Skeletal muscle tissue (tissue), 4 donors: ENCODE measurements around the gene ST3GAL6. TPM values are rescaled to one million over a fixed set of nuclear protein-coding genes. Genes with fewer than 3 reads are reported as not detected.

Experiments
- H3K27ac ChIP-seq: one replicate; pipeline ENCODE4 v1.7.0; 2013; ENCODE audit warnings: mild to moderate bottlenecking, low read depth, low read length, inconsistent platforms
- H3K27me3 ChIP-seq, 3 donors: one replicate each; pipeline ENCODE4 v1.7.0; 2013; ENCODE audit warnings: low read length in 3 of 3; ENCODE audit not compliant: control insufficient read depth in 3 of 3, insufficient read depth in 3 of 3
- H3K36me3 ChIP-seq, 3 donors: one replicate each; pipeline ENCODE4 v1.7.0; 2013; ENCODE audit warnings: low read length in 3 of 3; ENCODE audit not compliant: control insufficient read depth in 3 of 3, insufficient read depth in 3 of 3
- H3K4me1 ChIP-seq, 3 donors: one replicate each; pipeline ENCODE4 v1.7.0; 2013; ENCODE audit warnings: low read length in 3 of 3, mild to moderate bottlenecking in 3 of 3; ENCODE audit not compliant: control insufficient read depth in 3 of 3, insufficient read depth in 3 of 3
- H3K4me3 ChIP-seq, 3 donors: one replicate each; pipeline ENCODE4 v1.7.0; 2013; ENCODE audit warnings: low read length in 3 of 3
- H3K9ac ChIP-seq, 3 donors: one replicate each; pipeline ENCODE4 v1.7.0; 2013; ENCODE audit warnings: low read length in 3 of 3, mild to moderate bottlenecking in 3 of 3, moderate library complexity in 2 of 3, low read depth in 1 of 3
- H3K9me3 ChIP-seq, 3 donors: one replicate each; pipeline ENCODE4 v1.7.0; 2013; ENCODE audit warnings: low read length in 3 of 3; ENCODE audit not compliant: control insufficient read depth in 3 of 3
- total RNA-seq: library from RNA; depleted of rRNA; stranded (reverse); fragments of >200 nt; gene quantifications from one replicate; pipeline ENCODE4 v1.2.3, GENCODE V29; 2014
- donor health status: Osteomylitis.

Gene ST3GAL6
- total RNA-seq, 1 donor from 2014 or later, result 14.1 TPM

GRCh38 chr3:98754483-98754882, 8.7 kb upstream of the ST3GAL6 start:
- Histone ChIP-seq H3K4me1 (no peaks in the 10 kb centered on the region), H3K9ac (peak overlapping the region in 1 of 3 donors; percentile 60), H3K36me3 (no peaks in the 10 kb centered on the region), H3K27ac (peak overlapping the region; percentile 63), H3K9me3 (no peaks in the 10 kb centered on the region), H3K4me3 (peak overlapping the region in 1 of 3 donors; percentile 26), H3K27me3 (no peaks in the 10 kb centered on the region)

- no peaks in the 10 kb centered on the region for H3K4me1 ChIP-seq
- no peaks in the 10 kb centered on the region for H3K27me3 ChIP-seq
- H3K36me3 ChIP-seq, result no peaks in the 10 kb centered on the region
- H3K9me3 ChIP-seq, result no peaks in the 10 kb centered on the region
- peak overlapping the region in 1 of 3 donors; percentile 5 for H3K9ac ChIP-seq
- H3K27ac ChIP-seq, result no peak overlapping the region
- H3K4me3 ChIP-seq, result no peak overlapping the region
Observed at GRCh38 chr3:98755601-98756000, 7.5 kb upstream of the ST3GAL6 start.

GRCh38 chr3:98759629-98760028, 3.5 kb upstream of the ST3GAL6 start:
- Histone ChIP-seq H3K27me3 (no peaks in the 10 kb centered on the region), H3K4me3 (no peak overlapping the region), H3K36me3 (no peaks in the 10 kb centered on the region), H3K9me3 (no peaks in the 10 kb centered on the region), H3K9ac (no peak overlapping the region), H3K27ac (no peak overlapping the region), H3K4me1 (peaks cover 6 to 14% (median 9%) of the 10 kb centered on the region in 3 donors)

- Histone ChIP-seq H3K9me3 (no peaks in the 10 kb centered on the region), H3K27me3 (no peaks in the 10 kb centered on the region), H3K4me1 (peaks cover 11 to 18% (median 14%) of the 10 kb centered on the region in 3 donors), H3K4me3 (no peak overlapping the region), H3K27ac (peak overlapping the region; percentile 33), H3K9ac (no peak overlapping the region), H3K36me3 (no peaks in the 10 kb centered on the region)
Observed at GRCh38 chr3:98761643-98762229, 1.4 kb upstream of the ST3GAL6 start.

- peaks cover 11 to 21% (median 14%) of the 10 kb centered on the region in 3 donors for H3K4me1 ChIP-seq
- no peak overlapping the region for H3K9ac ChIP-seq
Observed at GRCh38 chr3:98763819-98764418, 779 bp downstream of the ST3GAL6 start.

GRCh38 chr3:98764472-98764884, 1.3 kb downstream of the ST3GAL6 start:
- Histone ChIP-seq H3K4me1 (peaks cover 11 to 21% (median 14%) of the 10 kb centered on the region in 3 donors), H3K9ac (no peak overlapping the region), H3K27me3 (no peaks in the 10 kb centered on the region), H3K27ac (no peak overlapping the region), H3K9me3 (no peaks in the 10 kb centered on the region), H3K36me3 (no peaks in the 10 kb centered on the region), H3K4me3 (no peak overlapping the region)

More at GRCh38 chr3:98763819-98764418, 779 bp downstream of the ST3GAL6 start:
- Histone ChIP-seq H3K36me3 (no peaks in the 10 kb centered on the region), H3K4me3 (peak overlapping the region in 1 of 3 donors; percentile 27), H3K9me3 (no peaks in the 10 kb centered on the region), H3K27me3 (no peaks in the 10 kb centered on the region), H3K27ac (peak overlapping the region; percentile 14)

GRCh38 chr3:98765721-98766120, 2.6 kb downstream of the ST3GAL6 start:
- Histone ChIP-seq H3K36me3 (no peaks in the 10 kb centered on the region), H3K4me3 (peak overlapping the region in 1 of 3 donors; percentile 16), H3K9ac (no peak overlapping the region), H3K27me3 (no peaks in the 10 kb centered on the region), H3K9me3 (no peaks in the 10 kb centered on the region), H3K4me1 (peaks cover 11 to 24% (median 14%) of the 10 kb centered on the region in 3 donors), H3K27ac (no peak overlapping the region)

GRCh38 chr3:98766924-98767323, 3.8 kb downstream of the ST3GAL6 start:
- no peak overlapping the region for H3K9ac ChIP-seq
- H3K27ac ChIP-seq, result no peak overlapping the region
- no peaks in the 10 kb centered on the region for H3K36me3 ChIP-seq
- no peak overlapping the region for H3K4me3 ChIP-seq
- H3K27me3 ChIP-seq, result no peaks in the 10 kb centered on the region
- H3K9me3 ChIP-seq, result no peaks in the 10 kb centered on the region
- H3K4me1 ChIP-seq, result peaks cover 7 to 24% (median 14%) of the 10 kb centered on the region in 3 donors

GRCh38 chr3:98768961-98769360, 5.8 kb downstream of the ST3GAL6 start:
- H3K27ac ChIP-seq, result no peak overlapping the region
- no peaks in the 10 kb centered on the region for H3K9me3 ChIP-seq
- no peak overlapping the region for H3K9ac ChIP-seq
- no peak overlapping the region for H3K4me3 ChIP-seq
- no peaks in the 10 kb centered on the region for H3K27me3 ChIP-seq
- peaks cover 3 to 16% (median 5%) of the 10 kb centered on the region in 3 donors for H3K4me1 ChIP-seq
- no peaks in the 10 kb centered on the region for H3K36me3 ChIP-seq

GRCh38 chr3:98769448-98769847, 6.3 kb downstream of the ST3GAL6 start:
- Histone ChIP-seq H3K27me3 (no peaks in the 10 kb centered on the region), H3K36me3 (no peaks in the 10 kb centered on the region), H3K9ac (no peak overlapping the region), H3K9me3 (no peaks in the 10 kb centered on the region), H3K4me3 (no peak overlapping the region), H3K4me1 (peaks cover 2 to 16% (median 5%) of the 10 kb centered on the region in 3 donors), H3K27ac (no peak overlapping the region)
